Measurements from ENCODE around the gene PDPK1. TPM values are rescaled to one million over a fixed set of nuclear protein-coding genes. Genes with fewer than 3 reads are reported as not detected.
A peak's percentile ranks its signal among the peaks of the same experiment; 100 is the strongest.

Gene PDPK1
- total and polyA plus RNA-seq, 4 experiments from 2014 or later, result 26.4 to 71.3 (median 51.7) TPM

DNA sequence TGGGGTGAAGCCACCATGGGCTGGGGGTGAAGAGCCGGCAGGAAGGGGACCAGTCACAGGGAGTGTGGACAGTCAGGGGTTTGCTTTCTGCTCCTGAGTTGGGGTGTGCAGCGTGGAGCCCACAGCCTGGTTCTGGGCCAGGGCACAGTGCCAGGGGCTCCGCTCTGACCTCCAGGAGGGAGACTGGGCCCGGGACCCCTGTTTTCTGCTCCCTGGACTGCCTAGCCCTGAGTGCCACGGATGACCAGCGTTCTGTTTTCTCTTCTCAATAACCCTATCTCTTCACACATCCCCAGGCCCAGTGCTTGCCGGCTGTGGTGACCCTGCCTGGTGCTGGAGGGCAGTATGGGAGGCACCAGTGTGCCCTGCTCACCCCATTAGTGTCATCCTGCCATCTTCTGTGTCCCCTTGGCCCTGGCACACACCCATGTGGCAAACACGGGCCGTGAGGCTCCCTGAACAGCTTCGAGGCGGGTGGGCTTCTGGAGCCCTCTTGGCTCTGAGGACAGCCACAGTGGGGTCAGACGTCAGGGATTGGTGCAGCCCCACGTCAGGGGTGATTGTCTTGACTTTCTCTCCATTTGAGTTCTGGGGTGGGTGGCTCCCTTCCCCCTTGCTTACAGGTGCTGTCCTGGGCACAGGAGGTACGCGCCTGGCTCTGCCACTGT lies 7.7 kb upstream of the PDPK1 start:
- no peaks in the 10 kb centered on the region for H3K9me3 ChIP-seq (ENCODE audit: control insufficient read depth in 1 of 2, low read length in 2 of 2)
- ChIA-PET CTCF (ENCODE audit: partially characterized antibody) (interaction anchor here (1.3 kb wide), 1 partner anchor 9 kb away, joined by 4 read pairs; no protein-coding TSS in a partner anchor), POLR2A (ENCODE audit: partially characterized antibody) (interaction anchor here (3.5 kb wide), 1 partner anchor 9 kb away, joined by 170 read pairs; the partner anchor contains the start of gene AMDHD2)
- no peaks in the 10 kb centered on the region for H3K27me3 ChIP-seq (ENCODE audit: insufficient read depth, low read length)
- peak overlapping the region; percentile 57 to 99 (median 80) for H3K27ac Mint-ChIP-seq
- intact Hi-C loops (cut with micrococcal nuclease), result loop anchor here (5.0 to 10.0 kb wide), 2 partner anchors 245 to 758 kb away; partner anchors contain the start of genes ELOB, EME2, MRPS34 and NME3
- DNase-seq, result peak in 1 of 5 donors; percentile 36
- H3K4me3 Mint-ChIP-seq, result peak overlapping the region in 4 of 8 donors; percentile 13 to 75 (median 50)
- peaks cover 0 to 28% of the 10 kb centered on the region in 2 donors for H3K36me3 Mint-ChIP-seq
- H3K4me1 ChIP-seq (ENCODE audit: insufficient read depth, low read length), result peaks cover 12% of the 10 kb centered on the region
- H3K27ac ChIP-seq (ENCODE audit: low read depth, low read length), result peak overlapping the region; percentile 91
- H3K9me3 Mint-ChIP-seq, result peaks cover 0 to 8% (median 0%) of the 10 kb centered on the region in 8 donors
- peaks cover 6 to 28% (median 14%) of the 10 kb centered on the region in 4 donors for H3K4me1 Mint-ChIP-seq
- H3K4me3 ChIP-seq (ENCODE audit: low read length in 2 of 2), result no peak overlapping the region
- H3K36me3 ChIP-seq (ENCODE audit: insufficient read depth, low read length), result peaks cover 19% of the 10 kb centered on the region
- H3K27me3 Mint-ChIP-seq, result peaks cover 0 to 2% of the 10 kb centered on the region in 2 donors

DNA sequence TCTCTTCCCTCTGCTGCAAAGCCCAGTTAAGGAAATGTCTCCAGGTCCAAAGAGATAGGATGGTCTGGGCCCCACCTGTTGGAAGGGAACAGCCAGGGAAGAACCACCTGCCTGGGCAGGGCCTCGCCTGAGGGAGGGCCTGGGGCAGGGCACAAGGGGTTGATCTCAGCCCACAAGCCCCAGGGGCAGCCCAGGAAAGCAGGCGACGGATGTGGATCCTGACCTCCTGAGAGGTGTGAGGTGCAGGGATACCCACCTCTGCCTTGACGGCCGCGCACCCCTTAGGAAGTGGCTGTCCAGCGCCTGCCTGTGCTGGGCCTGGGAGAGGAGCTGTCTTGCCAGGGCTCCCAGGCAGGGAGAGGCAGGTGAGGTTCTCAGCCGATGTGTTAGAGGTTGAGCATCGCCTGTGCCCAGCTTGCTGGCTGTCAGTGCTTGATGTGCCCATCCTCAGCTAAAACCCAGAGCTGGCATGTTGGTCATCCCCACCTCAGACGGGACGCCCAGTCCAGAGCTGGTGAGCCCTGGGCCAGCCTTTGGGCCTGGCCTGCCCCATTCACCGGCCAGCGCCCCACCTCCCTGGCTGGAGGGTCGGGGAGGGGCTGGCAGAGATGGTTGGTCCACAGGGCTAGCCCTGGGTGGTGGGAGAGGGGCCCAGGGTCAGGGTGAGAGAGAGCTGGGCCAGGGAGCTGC lies 7.0 kb upstream of the PDPK1 start:
- no peaks in the 10 kb centered on the region for H3K27me3 ChIP-seq (ENCODE audit: insufficient read depth, low read length)
- ChIA-PET POLR2A (ENCODE audit: partially characterized antibody) (interaction anchor here (1.0 to 3.5 kb wide), 5 partner anchors 10 to 483 kb away, joined by 3 to 170 read pairs (median 3); partner anchors contain the start of genes AMDHD2, ATP6V0C, CCNF and KCTD5), CTCF (ENCODE audit: partially characterized antibody) (interaction anchor here (1.2 to 1.3 kb wide), 2 partner anchors 10 to 17 kb away, joined by 3 to 4 read pairs; partner anchors contain the start of gene ATP6V0C)
- DNase-seq, result peak in 1 of 5 donors; percentile 44
- Mint-ChIP-seq H3K27ac (peak overlapping the region; percentile 98 to 100 (median 99)), H3K36me3 (peaks cover 0 to 28% of the 10 kb centered on the region in 2 donors), H3K4me1 (peaks cover 6 to 28% (median 15%) of the 10 kb centered on the region in 4 donors), H3K9me3 (peaks cover 0 to 8% (median 0%) of the 10 kb centered on the region in 8 donors), H3K4me3 (peak overlapping the region; percentile 84 to 98 (median 96)), H3K27me3 (peaks cover 0 to 2% of the 10 kb centered on the region in 2 donors)
- H3K4me3 ChIP-seq (ENCODE audit: low read length in 2 of 2), result no peak overlapping the region
- peaks cover 12% of the 10 kb centered on the region for H3K4me1 ChIP-seq (ENCODE audit: insufficient read depth, low read length)
- peak overlapping the region; percentile 91 for H3K27ac ChIP-seq (ENCODE audit: low read depth, low read length)
- intact Hi-C loops (cut with micrococcal nuclease), result loop anchor here (5.0 to 10.0 kb wide), 2 partner anchors 244 to 758 kb away; partner anchors contain the start of genes ELOB, EME2, MRPS34 and NME3
- peaks cover 19% of the 10 kb centered on the region for H3K36me3 ChIP-seq (ENCODE audit: insufficient read depth, low read length)
- no peaks in the 10 kb centered on the region for H3K9me3 ChIP-seq (ENCODE audit: control insufficient read depth in 1 of 2, low read length in 2 of 2)

DNA sequence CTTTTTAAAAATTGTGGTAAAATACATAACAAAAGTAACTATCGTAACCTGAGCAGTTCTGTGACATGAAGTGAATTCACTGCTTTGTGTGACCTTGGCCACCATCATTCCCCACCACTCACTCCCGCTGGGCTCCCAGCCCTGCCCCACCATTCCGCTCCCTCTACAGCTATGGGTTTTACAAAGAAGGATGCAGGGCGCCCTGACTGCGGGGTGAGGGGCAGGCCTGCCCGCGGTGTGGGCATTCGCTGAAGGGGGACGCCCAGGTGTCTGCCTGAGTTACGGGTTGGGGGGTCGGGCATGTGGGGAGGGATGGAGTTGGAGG lies 6.5 kb upstream of the PDPK1 start, which contains the start of gene CEMP1:
Gene CEMP1, minus strand, starts transcription at position 38 of the 325 bp plus-strand sequence. CDS start 335 bp downstream, outside the sequence.
- Histone ChIP-seq H3K4me3 (ENCODE audit: low read length in 2 of 2) (peak within 1 kb of the TSS; percentile 67 to 95), H3K9me3 (ENCODE audit: control insufficient read depth in 1 of 2, low read length in 2 of 2) (no peaks in the 10 kb centered on the region), H3K4me1 (ENCODE audit: insufficient read depth, low read length) (peaks cover 12% of the 10 kb centered on the region), H3K27ac (ENCODE audit: low read depth, low read length) (peak within 1 kb of the TSS; percentile 91), H3K27me3 (ENCODE audit: insufficient read depth, low read length) (no peaks in the 10 kb centered on the region), H3K36me3 (ENCODE audit: insufficient read depth, low read length) (peaks cover 19% of the 10 kb centered on the region)
- peak within 1 kb of the TSS; percentile 91 to 98 (median 96) for H3K4me3 Mint-ChIP-seq
- ChIA-PET CTCF (ENCODE audit: partially characterized antibody) (interaction anchor here (1.2 to 1.3 kb wide), 2 partner anchors 10 to 18 kb away, joined by 3 to 4 read pairs; partner anchors contain the start of gene ATP6V0C), POLR2A (ENCODE audit: partially characterized antibody) (interaction anchor here (0.6 to 3.5 kb wide), 8 partner anchors 10 to 1015 kb away, joined by 3 to 170 read pairs (median 3); partner anchors contain the start of genes AMDHD2, ATP6V0C, CCNF and KCTD5)
- H3K27me3 Mint-ChIP-seq, result peaks cover 0 to 2% of the 10 kb centered on the region in 2 donors
- H3K36me3 Mint-ChIP-seq, result peaks cover 0 to 23% of the 10 kb centered on the region in 2 donors
- peaks cover 4 to 30% (median 18%) of the 10 kb centered on the region in 4 donors for H3K4me1 Mint-ChIP-seq
- peak within 1 kb of the TSS; percentile 98 to 100 (median 99) for H3K27ac Mint-ChIP-seq
- H3K9me3 Mint-ChIP-seq, result peaks cover 0 to 8% (median 0%) of the 10 kb centered on the region in 8 donors
- DNase-seq, result no peak
- intact Hi-C loops (cut with micrococcal nuclease), result loop anchor here (5.0 to 10.0 kb wide), 2 partner anchors 243 to 759 kb away; partner anchors contain the start of genes ELOB, EME2, MRPS34 and NME3

DNA sequence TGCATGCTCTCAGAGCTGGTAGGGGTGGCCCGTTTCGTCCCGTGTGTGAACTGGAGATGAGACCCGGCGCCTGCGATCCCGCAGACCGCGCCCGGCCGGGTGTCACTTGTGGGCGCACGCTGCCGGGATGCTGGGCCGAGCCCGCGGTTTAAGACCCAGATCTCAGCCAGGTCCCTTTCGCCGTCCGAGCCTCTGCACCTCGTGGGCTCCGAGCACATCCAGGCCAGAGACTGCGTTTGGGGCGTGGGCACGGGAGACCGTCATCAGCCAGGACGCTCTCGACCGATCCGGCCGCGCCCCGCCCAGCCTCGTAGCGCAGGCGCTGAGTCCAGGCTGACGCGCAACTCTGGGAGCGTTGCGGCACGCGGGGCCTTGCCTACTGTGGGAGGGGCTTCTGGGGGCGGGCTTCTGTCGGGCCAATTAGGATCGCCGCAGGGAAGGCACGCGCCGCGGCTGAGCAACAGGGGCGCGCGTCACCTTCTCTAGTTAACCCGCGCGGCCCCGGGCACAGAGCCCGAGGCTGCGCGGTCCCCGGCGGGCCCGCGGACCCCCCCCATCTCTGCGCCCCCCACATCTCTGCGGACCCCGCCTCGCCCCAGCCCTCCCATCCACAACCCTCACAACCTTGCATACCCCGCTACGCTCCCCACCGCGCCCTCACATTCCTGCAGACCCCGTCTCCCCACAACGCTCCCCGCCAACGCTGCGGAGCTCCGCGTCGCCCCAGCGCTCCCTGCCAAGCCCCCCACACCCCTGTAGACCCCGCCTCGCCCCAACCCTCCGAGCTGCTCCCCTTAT lies 5.9 kb upstream of the PDPK1 start:
- Mint-ChIP-seq H3K36me3 (peaks cover 0 to 23% of the 10 kb centered on the region in 2 donors), H3K4me1 (peaks cover 4 to 35% (median 21%) of the 10 kb centered on the region in 4 donors), H3K4me3 (peak overlapping the region; percentile 91 to 98 (median 96)), H3K9me3 (peaks cover 0 to 8% (median 0%) of the 10 kb centered on the region in 8 donors), H3K27ac (peak overlapping the region; percentile 98 to 100 (median 99)), H3K27me3 (peaks cover 0 to 2% of the 10 kb centered on the region in 2 donors)
- intact Hi-C loops (cut with micrococcal nuclease), result loop anchor here (1.0 to 10.0 kb wide), 6 partner anchors 11 to 760 kb away; partner anchors contain the start of genes ATP6V0C, ELOB, EME2 and MRPS34
- Histone ChIP-seq H3K27me3 (ENCODE audit: insufficient read depth, low read length) (no peaks in the 10 kb centered on the region), H3K36me3 (ENCODE audit: insufficient read depth, low read length) (peaks cover 18% of the 10 kb centered on the region), H3K4me1 (ENCODE audit: insufficient read depth, low read length) (peaks cover 13% of the 10 kb centered on the region), H3K27ac (ENCODE audit: low read depth, low read length) (peak overlapping the region; percentile 91), H3K4me3 (ENCODE audit: low read length in 2 of 2) (peak overlapping the region; percentile 67 to 95), H3K9me3 (ENCODE audit: control insufficient read depth in 1 of 2, low read length in 2 of 2) (no peaks in the 10 kb centered on the region)
- POLR2A ChIA-PET (ENCODE audit: partially characterized antibody), result interaction anchor here (0.6 to 3.5 kb wide), 26 partner anchors 11 to 1015 kb away, joined by 3 to 170 read pairs (median 4); partner anchors contain the start of genes ABCA3, AMDHD2, ATP6V0C and BRICD5
- peak; percentile 95 to 98 (median 96) for DNase-seq
- CTCF ChIA-PET (ENCODE audit: partially characterized antibody), result interaction anchor here (0.5 to 1.3 kb wide), 4 partner anchors 11 to 377 kb away, joined by 3 to 4 read pairs (median 4); partner anchors contain the start of genes AMDHD2 and ATP6V0C

DNA sequence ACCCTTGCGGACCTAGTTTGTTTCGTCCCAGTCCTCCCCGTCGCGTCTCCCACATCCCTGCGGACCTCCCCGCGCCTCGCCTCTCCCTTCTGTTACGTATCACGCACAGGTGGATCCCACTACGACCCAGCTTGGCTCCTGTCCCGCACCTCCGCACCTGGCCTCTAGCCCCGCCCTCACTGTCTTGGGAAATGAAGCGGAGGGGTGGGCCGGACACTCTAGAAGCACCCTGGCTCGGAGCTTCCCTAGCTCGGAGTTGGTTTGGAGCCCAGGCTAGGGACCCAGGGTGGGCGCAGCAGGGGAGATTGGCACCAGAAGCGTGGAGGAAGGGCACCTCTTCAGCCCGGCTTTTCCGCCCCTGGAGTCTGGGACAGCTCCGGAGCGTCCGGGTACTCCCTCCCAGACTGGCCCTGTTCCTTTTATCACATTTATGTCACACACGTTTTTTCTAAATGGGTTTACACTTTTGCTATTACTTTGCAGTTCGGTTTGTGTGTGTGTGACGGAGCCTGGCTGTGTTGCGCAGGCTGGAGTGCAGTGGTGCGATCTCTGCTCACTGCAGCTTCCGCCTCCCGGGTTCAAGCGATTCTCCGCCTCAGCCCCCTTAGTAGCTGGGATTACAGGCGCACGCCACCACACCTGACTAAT lies 5.2 kb upstream of the PDPK1 start:
- ChIA-PET POLR2A (ENCODE audit: partially characterized antibody) (interaction anchor here (0.7 to 3.5 kb wide), 23 partner anchors 11 to 761 kb away, joined by 3 to 170 read pairs (median 4); partner anchors contain the start of genes ABCA3, AMDHD2, ATP6V0C and BRICD5), CTCF (ENCODE audit: partially characterized antibody) (interaction anchor here (0.5 to 1.1 kb wide), 2 partner anchors 13 to 378 kb away, joined by 3 to 4 read pairs; partner anchors contain the start of gene AMDHD2)
- Mint-ChIP-seq H3K4me1 (peaks cover 6 to 40% (median 25%) of the 10 kb centered on the region in 4 donors), H3K27me3 (peaks cover 0 to 2% of the 10 kb centered on the region in 2 donors), H3K4me3 (peak overlapping the region; percentile 91 to 98 (median 96)), H3K36me3 (peaks cover 0 to 20% of the 10 kb centered on the region in 2 donors), H3K9me3 (peaks cover 0 to 8% (median 0%) of the 10 kb centered on the region in 8 donors), H3K27ac (peak overlapping the region; percentile 98 to 100 (median 99))
- DNase-seq, result peak; percentile 68 to 87 (median 78)
- H3K27me3 ChIP-seq (ENCODE audit: insufficient read depth, low read length), result no peaks in the 10 kb centered on the region
- intact Hi-C loops (cut with micrococcal nuclease), result loop anchor here (1.0 to 10.0 kb wide), 6 partner anchors 11 to 760 kb away; partner anchors contain the start of genes ATP6V0C, ELOB, EME2 and MRPS34
- H3K36me3 ChIP-seq (ENCODE audit: insufficient read depth, low read length), result peaks cover 12% of the 10 kb centered on the region
- peak overlapping the region; percentile 67 to 95 for H3K4me3 ChIP-seq (ENCODE audit: low read length in 2 of 2)
- H3K4me1 ChIP-seq (ENCODE audit: insufficient read depth, low read length), result peaks cover 18% of the 10 kb centered on the region
- no peaks in the 10 kb centered on the region for H3K9me3 ChIP-seq (ENCODE audit: control insufficient read depth in 1 of 2, low read length in 2 of 2)
- peak overlapping the region; percentile 91 for H3K27ac ChIP-seq (ENCODE audit: low read depth, low read length)
